VCaP (cell line): Measurements from ENCODE around the gene CLASP1.

Experiments used
- H3K27ac ChIP-seq: fragments of 450-650 bp; 2 replicates; pipeline ENCODE4 v1.5.1; 2017
- CTCF ChIP-seq: fragments of 450-650 bp; conservative IDR thresholded peaks from 2 replicates; pipeline ENCODE4 v1.5.1; 2017; ENCODE audit warnings: mild to moderate bottlenecking, moderate library complexity

Gene CLASP1

GRCh38 chr2:121436918-121437317 is 212.3 kb downstream of the CLASP1 start:
- no peak overlapping the region for H3K27ac ChIP-seq
- no peak for TF ChIP-seq CTCF

GRCh38 chr2:121435790-121436189 is 213.5 kb downstream of the CLASP1 start:
- TF ChIP-seq CTCF: no peak

GRCh38 chr2:121431214-121431613 is 218.0 kb downstream of the CLASP1 start:
- no peak overlapping the region for H3K27ac ChIP-seq
- TF ChIP-seq CTCF: no peak

More at GRCh38 chr2:121435790-121436189, 213.5 kb downstream of the CLASP1 start:
- no peak overlapping the region for H3K27ac ChIP-seq

GRCh38 chr2:121429927-121430520 is 219.2 kb downstream of the CLASP1 start:
- no peak for TF ChIP-seq CTCF
- H3K27ac ChIP-seq: no peak overlapping the region

- no peak for TF ChIP-seq CTCF
- no peak overlapping the region for H3K27ac ChIP-seq
Measured at GRCh38 chr2:121429119-121429903, 220.0 kb downstream of the CLASP1 start.

- H3K27ac ChIP-seq: no peak overlapping the region
- TF ChIP-seq CTCF: no peak
Measured at GRCh38 chr2:121427187-121427689, 222.0 kb downstream of the CLASP1 start.

GRCh38 chr2:121420486-121420885 is 228.8 kb downstream of the CLASP1 start:
- TF ChIP-seq CTCF: no peak
- no peak overlapping the region for H3K27ac ChIP-seq
